SU-DHL-6 (cell line): Measurements from ENCODE around the gene UBA5.

ENCODE experiments used
- EZH2phosphoT487 ChIP-seq: fragments of 200-600 bp; sonication (generic), shearing (Covaris generic); conservative IDR thresholded peaks from 2 replicates; pipeline ENCODE4 v1.6.1; 2018; ENCODE audit warnings: mild to moderate bottlenecking, antibody characterized with exemption, low read length, moderate library complexity, mixed read lengths
- TF ChIP-seq, protein P1 (sequence below): fragments of 200-600 bp; sonication (generic); IDR thresholded peaks from one replicate; pipeline ENCODE4 v1.5.1; 2017; ENCODE audit warnings: antibody characterized with exemption, mild to moderate bottlenecking, low read length, moderate library complexity; ENCODE audit not compliant: insufficient read depth, poor library complexity, severe bottlenecking

DNA sequence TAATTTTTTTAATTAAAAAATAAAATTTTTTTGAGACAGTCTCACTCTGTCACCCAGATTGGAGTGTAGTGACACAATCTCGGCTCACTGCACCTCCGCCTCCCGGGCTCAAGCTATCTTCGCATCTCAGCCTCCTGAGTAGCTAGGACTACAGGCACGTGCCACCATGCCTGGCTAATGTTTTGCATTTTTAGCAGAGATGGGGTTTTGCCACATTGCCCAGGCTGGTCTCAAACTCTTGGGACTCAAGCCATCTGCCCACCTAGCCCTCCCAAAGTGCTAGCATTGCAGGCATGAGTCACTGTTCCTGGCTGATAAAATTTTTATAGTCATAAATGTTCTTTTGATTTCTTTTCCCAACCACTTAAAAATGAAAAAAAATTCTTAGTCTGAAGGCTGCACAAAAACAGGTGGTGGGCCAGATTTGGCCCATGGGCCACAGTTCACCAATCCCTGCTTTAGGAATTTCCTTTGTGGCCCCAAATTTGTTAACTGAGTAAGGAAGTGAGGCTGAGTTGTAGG lies 9.2 kb downstream of the UBA5 start:
- TF ChIP-seq, protein P1, sequence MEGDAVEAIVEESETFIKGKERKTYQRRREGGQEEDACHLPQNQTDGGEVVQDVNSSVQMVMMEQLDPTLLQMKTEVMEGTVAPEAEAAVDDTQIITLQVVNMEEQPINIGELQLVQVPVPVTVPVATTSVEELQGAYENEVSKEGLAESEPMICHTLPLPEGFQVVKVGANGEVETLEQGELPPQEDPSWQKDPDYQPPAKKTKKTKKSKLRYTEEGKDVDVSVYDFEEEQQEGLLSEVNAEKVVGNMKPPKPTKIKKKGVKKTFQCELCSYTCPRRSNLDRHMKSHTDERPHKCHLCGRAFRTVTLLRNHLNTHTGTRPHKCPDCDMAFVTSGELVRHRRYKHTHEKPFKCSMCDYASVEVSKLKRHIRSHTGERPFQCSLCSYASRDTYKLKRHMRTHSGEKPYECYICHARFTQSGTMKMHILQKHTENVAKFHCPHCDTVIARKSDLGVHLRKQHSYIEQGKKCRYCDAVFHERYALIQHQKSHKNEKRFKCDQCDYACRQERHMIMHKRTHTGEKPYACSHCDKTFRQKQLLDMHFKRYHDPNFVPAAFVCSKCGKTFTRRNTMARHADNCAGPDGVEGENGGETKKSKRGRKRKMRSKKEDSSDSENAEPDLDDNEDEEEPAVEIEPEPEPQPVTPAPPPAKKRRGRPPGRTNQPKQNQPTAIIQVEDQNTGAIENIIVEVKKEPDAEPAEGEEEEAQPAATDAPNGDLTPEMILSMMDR: no peak
- TF ChIP-seq EZH2phosphoT487: no peak
